CD4-positive, alpha-beta T cell treated with Interleukin-15 for 1 hour (primary cell): ENCODE data around the gene BPIFA3.

Experiments
- DNase-seq: peaks from one replicate; pipeline ENCODE4 v3.0.0-alpha.2; 2020

The BPIFA3 gene

DNA sequence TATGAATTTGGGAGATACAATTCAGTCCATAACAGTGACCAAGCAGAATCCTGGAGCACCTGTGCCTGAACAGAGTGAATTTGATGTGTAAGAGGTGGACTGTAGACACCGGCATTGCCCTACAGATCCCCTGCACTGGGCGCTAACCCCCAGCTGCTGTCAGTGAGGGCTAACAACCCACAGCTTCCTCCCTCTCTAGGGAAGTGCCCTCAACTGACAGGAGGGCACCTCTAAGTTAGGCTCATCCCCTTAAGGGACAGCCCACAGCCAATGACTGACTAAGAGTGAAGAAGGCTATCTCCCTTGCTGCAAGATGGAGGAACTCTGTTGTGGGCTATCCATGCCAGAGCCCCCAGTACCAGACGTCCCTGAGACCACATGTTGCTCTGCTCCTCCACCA lies 50.5 kb downstream of the BPIFA3 start:
- no peak for DNase-seq

DNA sequence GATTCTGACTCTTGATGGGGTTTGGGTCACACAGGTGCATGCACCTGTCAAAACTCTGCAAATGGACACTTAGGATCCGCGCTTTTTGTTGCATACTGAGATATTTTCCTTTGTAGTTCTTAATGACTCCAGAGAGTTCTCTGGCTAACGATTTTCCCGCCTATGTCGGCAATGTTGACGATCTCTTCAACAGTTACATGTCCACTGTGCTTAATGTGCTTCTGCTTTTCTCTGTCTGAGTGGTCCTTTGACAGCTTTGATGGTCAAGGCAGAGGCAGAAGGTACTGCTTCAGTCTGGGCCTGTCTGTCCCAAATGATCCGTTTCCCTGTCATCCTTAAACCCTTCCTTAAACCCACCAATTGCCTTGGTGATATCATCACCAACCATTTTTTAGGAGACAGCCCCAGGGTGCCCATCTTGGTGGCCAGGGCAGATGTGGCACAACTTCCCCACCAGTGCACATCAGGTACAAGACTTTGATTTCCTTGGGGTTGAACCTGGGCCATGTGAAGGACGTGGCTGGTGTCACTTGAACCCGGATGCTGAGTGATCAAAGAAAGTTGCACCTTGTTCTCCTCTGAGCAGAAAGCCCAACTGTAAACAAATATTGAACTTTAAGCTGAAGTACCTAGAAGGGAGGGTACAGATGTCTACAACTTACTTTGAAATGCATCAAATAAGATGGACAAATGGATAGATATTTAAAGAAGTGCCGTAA lies 55.2 kb downstream of the BPIFA3 start:
- no peak for DNase-seq

DNA sequence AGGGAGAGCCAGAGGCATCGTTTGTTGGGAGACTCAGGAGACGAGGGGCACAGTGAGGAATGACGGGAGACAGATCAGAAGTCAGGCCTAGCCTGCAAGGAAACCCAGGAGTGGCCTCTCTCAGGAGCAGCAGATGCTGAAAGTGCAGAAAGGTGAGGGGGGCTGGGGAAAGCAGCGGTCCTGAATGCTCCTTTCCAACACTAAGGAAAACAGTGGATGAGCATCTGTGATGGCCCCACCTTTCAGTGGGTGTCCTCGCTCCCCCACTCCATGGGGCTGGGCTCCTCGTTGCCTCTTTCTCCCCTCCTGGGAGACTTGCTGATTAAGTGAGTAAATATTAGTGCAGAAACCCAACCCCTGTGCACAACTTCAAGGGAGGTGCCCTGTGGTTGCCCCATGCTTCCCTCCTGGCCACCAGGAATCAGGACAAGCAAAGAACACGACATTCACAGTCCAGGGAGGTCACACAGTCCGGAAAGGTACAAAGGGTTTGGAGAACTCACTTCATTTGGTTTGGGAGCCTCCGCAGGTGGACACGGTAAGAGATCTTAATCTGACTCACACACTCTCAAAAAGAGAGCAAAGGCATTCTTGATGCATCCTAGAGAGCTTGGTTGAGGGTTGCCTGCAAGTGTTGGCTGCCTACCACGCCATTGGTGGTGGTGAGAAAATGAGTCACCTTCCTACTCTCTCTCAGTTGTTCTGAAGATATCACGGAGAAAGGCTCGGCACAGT lies 56.1 kb downstream of the BPIFA3 start:
- DNase-seq = no peak

GRCh38 chr20:33275215-33275614 lies 58.1 kb downstream of the BPIFA3 start:
- no peak for DNase-seq

DNA sequence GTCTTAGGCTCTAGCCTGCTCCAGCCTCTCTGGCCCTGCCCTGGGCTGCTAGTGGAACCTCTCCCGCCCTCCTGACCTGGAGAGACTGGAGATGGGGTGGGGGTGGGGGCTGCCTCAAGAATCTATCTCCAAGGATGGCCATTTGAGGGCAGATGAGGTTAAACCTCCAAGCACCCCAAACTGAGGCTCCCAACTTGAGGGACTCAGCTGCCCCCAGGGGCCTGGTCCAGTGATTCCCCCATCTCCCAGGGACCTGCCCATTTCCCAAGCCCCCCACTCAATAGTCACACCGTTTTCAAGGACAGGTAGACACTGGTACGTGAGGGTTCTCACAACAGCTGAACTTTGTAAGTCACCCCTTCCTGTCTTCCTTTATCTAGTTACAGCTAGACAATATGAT lies 58.7 kb downstream of the BPIFA3 start:
- DNase-seq = no peak

DNA sequence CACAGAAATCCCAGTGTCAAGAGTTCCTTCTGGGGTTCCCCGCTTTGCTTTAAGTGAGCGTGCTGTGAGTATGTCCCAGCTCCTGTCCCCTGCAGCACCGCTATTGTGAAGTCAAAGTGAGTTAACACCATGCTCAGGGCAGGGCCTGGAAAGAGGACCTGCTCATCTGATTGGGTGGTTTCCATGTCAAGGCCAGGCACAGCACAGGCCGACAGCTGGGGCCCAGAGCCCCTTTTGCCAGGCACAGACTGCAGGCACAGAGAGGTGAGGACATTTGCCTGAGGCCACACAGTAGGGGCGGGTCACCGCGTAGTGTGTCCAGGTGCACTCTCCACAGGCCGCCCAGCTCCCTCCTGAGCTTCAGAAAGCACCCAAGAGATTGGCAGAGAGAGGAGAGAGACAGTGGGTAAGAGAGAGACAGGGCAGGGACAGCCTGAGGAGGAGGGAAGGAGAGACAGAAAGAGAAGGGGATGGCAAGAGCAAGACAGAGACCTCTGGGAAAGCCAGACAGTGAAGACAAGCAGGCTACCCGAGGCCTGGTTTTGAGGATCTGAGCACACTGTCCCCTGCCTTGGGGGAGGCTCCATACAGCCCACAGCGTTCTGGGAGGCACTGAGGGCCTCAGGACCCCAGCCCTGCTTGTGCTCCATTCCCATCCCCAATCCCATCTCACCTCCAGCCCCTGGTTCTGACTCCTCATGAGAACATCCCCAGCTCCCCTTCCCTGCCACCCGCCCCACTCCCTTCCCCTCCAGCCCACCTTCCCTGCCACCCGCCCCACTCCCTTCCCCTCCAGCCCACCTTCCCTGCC lies 59.4 kb downstream of the BPIFA3 start:
- DNase-seq = no peak
